Measurements from ENCODE around the gene RNF40. TPM values are rescaled to one million over a fixed set of nuclear protein-coding genes. Genes with fewer than 3 reads are reported as not detected.

The RNF40 gene
- total RNA-seq, 1 experiment from 2014 or later, result 130 TPM

- no TSS peak for BruUV-seq (replicated peaks)
- Mint-ChIP-seq H3K9me3 (ENCODE audit: low read depth, unreplicated experiment) (no peaks in the 10 kb centered on the region), H3K4me1 (ENCODE audit: low read depth, unreplicated experiment) (no peaks in the 10 kb centered on the region), H3K27me3 (ENCODE audit: unreplicated experiment) (no peaks in the 10 kb centered on the region), H3K27ac (ENCODE audit: unreplicated experiment) (no peak overlapping the region), H3K4me3 (ENCODE audit: low read depth, unreplicated experiment) (no peak overlapping the region), H3K36me3 (ENCODE audit: insufficient read depth, unreplicated experiment) (peaks cover 73% of the 10 kb centered on the region)
- no peak for DNase-seq
- CTCF ChIA-PET, result no interaction called here
- intact Hi-C loops (cut with micrococcal nuclease; ENCODE audit: unreplicated experiment), result no loop called here
- TF ChIP-seq CTCF (IDR thresholded peaks at IDR 0.05; ENCODE audit: unreplicated experiment), result no peak
Observed at GRCh38 chr16:30728899-30729672, 33.0 kb upstream of the RNF40 start.

- H3K27me3 Mint-ChIP-seq (ENCODE audit: unreplicated experiment), result no peaks in the 10 kb centered on the region
- no peaks in the 10 kb centered on the region for H3K9me3 Mint-ChIP-seq (ENCODE audit: low read depth, unreplicated experiment)
- no peak overlapping the region for H3K27ac Mint-ChIP-seq (ENCODE audit: unreplicated experiment)
- no peak for TF ChIP-seq CTCF (IDR thresholded peaks at IDR 0.05; ENCODE audit: unreplicated experiment)
- no TSS peak for BruUV-seq (replicated peaks)
- CTCF ChIA-PET, result no interaction called here
- H3K4me1 Mint-ChIP-seq (ENCODE audit: low read depth, unreplicated experiment), result no peaks in the 10 kb centered on the region
- intact Hi-C loops (cut with micrococcal nuclease; ENCODE audit: unreplicated experiment), result no loop called here
- H3K36me3 Mint-ChIP-seq (ENCODE audit: insufficient read depth, unreplicated experiment), result peaks cover 88% of the 10 kb centered on the region
- DNase-seq, result no peak
- no peak overlapping the region for H3K4me3 Mint-ChIP-seq (ENCODE audit: low read depth, unreplicated experiment)
Observed at GRCh38 chr16:30731411-30731810, 30.7 kb upstream of the RNF40 start.

GRCh38 chr16:30736995-30737793, 24.9 kb upstream of the RNF40 start:
- intact Hi-C loops (cut with micrococcal nuclease; ENCODE audit: unreplicated experiment), result no loop called here
- no peak for DNase-seq
- no peak for TF ChIP-seq CTCF (IDR thresholded peaks at IDR 0.05; ENCODE audit: unreplicated experiment)
- CTCF ChIA-PET, result no interaction called here
- Mint-ChIP-seq H3K27ac (ENCODE audit: unreplicated experiment) (peak overlapping the region; percentile 39), H3K27me3 (ENCODE audit: unreplicated experiment) (no peaks in the 10 kb centered on the region), H3K9me3 (ENCODE audit: low read depth, unreplicated experiment) (no peaks in the 10 kb centered on the region), H3K4me3 (ENCODE audit: low read depth, unreplicated experiment) (no peak overlapping the region), H3K36me3 (ENCODE audit: insufficient read depth, unreplicated experiment) (peaks cover 97% of the 10 kb centered on the region), H3K4me1 (ENCODE audit: low read depth, unreplicated experiment) (peaks cover 24% of the 10 kb centered on the region)
- BruUV-seq (replicated peaks), result no TSS peak

- no peaks in the 10 kb centered on the region for H3K9me3 Mint-ChIP-seq (ENCODE audit: low read depth, unreplicated experiment)
Observed at GRCh38 chr16:30737794-30738648, 24.1 kb upstream of the RNF40 start.

More at GRCh38 chr16:30737794-30738648, 24.1 kb upstream of the RNF40 start:
- intact Hi-C loops (cut with micrococcal nuclease; ENCODE audit: unreplicated experiment), result no loop called here
- Mint-ChIP-seq H3K36me3 (ENCODE audit: insufficient read depth, unreplicated experiment) (peaks cover 97% of the 10 kb centered on the region), H3K4me1 (ENCODE audit: low read depth, unreplicated experiment) (peaks cover 28% of the 10 kb centered on the region), H3K27ac (ENCODE audit: unreplicated experiment) (peak overlapping the region; percentile 39), H3K4me3 (ENCODE audit: low read depth, unreplicated experiment) (no peak overlapping the region), H3K27me3 (ENCODE audit: unreplicated experiment) (no peaks in the 10 kb centered on the region)
- DNase-seq, result no peak
- no peak for TF ChIP-seq CTCF (IDR thresholded peaks at IDR 0.05; ENCODE audit: unreplicated experiment)
- CTCF ChIA-PET, result no interaction called here
- no TSS peak for BruUV-seq (replicated peaks)

All from Calu3 (cell line).